Osteocyte (in vitro differentiated cells): ENCODE results near the gene STRADB. TPM values are rescaled to one million over a fixed set of nuclear protein-coding genes. Genes with fewer than 3 reads are reported as not detected.
A peak's percentile ranks its signal among the peaks of the same experiment; 100 is the strongest.
"Not testable (repeated sequence)": the region's sequence is repeated elsewhere in the genome, so short reads cannot be mapped to it uniquely, and the experiment has no call there.

Experiments used
- DNase-seq: peaks from one replicate; pipeline ENCODE4 v3.0.0; 2021; ENCODE audit warnings: mixed read lengths; ENCODE audit not compliant: unreplicated experiment; ENCODE audit errors: extremely low spot score
- H3K27ac Mint-ChIP-seq: one replicate; pipeline ENCODE4 v1.8.0; 2021; ENCODE audit warnings: mild to moderate bottlenecking, mixed read lengths; ENCODE audit not compliant: unreplicated experiment
- H3K27me3 Mint-ChIP-seq: one replicate; pipeline ENCODE4 v1.8.0; 2021; ENCODE audit warnings: mixed read lengths; ENCODE audit not compliant: unreplicated experiment
- H3K36me3 Mint-ChIP-seq: one replicate; pipeline ENCODE4 v1.8.0; 2021; ENCODE audit warnings: mixed read lengths; ENCODE audit not compliant: unreplicated experiment
- H3K4me1 Mint-ChIP-seq: one replicate; pipeline ENCODE4 v1.8.0; 2021; ENCODE audit warnings: mixed read lengths; ENCODE audit not compliant: unreplicated experiment
- H3K4me3 Mint-ChIP-seq: one replicate; pipeline ENCODE4 v1.8.0; 2021; ENCODE audit warnings: mild to moderate bottlenecking, moderate library complexity, mixed read lengths; ENCODE audit not compliant: unreplicated experiment
- H3K9me3 Mint-ChIP-seq: one replicate; pipeline ENCODE4 v1.8.0; 2021; ENCODE audit warnings: mixed read lengths; ENCODE audit not compliant: unreplicated experiment
- total RNA-seq: library from RNA; stranded (reverse); gene quantifications from 2 replicates; pipeline ENCODE4 v1.2.1, GENCODE V29; 2021
- TF ChIP-seq, protein P1 (sequence below): fragments of 200-600 bp; sonication (generic); IDR thresholded peaks from 2 replicates; pipeline ENCODE4 v1.5.0; 2021; ENCODE audit warnings: antibody characterized with exemption, mild to moderate bottlenecking, moderate library complexity

The STRADB gene
- total RNA-seq, 1 donor from 2014 or later = 18.5 TPM

DNA sequence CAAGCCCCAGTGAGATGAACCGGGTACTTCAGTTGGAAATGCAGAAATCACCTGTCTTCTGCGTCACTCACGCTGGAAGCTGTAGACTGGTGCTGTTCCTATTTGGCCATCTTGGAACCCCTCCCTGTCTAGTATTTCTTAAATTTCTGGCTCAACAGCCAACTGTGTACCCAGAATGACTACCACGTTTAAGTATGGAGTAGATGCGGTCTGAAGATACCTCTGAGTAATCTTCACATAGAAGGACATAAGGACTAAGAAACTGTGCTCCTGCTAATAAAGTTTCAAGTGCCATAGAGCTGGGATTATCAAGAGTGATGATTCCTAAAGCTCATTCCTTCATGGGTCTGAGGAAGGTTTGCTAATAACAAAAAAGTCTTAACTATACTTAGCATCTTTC, 20.7 kb upstream of the STRADB start:
- Mint-ChIP-seq H3K27ac (no peak overlapping the region), H3K4me3 (no peak overlapping the region), H3K36me3 (peaks cover 15% of the 10 kb centered on the region), H3K27me3 (no peaks in the 10 kb centered on the region), H3K4me1 (peaks cover 27% of the 10 kb centered on the region), H3K9me3 (peaks cover 4% of the 10 kb centered on the region)
- TF ChIP-seq, protein P1, sequence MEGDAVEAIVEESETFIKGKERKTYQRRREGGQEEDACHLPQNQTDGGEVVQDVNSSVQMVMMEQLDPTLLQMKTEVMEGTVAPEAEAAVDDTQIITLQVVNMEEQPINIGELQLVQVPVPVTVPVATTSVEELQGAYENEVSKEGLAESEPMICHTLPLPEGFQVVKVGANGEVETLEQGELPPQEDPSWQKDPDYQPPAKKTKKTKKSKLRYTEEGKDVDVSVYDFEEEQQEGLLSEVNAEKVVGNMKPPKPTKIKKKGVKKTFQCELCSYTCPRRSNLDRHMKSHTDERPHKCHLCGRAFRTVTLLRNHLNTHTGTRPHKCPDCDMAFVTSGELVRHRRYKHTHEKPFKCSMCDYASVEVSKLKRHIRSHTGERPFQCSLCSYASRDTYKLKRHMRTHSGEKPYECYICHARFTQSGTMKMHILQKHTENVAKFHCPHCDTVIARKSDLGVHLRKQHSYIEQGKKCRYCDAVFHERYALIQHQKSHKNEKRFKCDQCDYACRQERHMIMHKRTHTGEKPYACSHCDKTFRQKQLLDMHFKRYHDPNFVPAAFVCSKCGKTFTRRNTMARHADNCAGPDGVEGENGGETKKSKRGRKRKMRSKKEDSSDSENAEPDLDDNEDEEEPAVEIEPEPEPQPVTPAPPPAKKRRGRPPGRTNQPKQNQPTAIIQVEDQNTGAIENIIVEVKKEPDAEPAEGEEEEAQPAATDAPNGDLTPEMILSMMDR = no peak
- no peak for DNase-seq

DNA sequence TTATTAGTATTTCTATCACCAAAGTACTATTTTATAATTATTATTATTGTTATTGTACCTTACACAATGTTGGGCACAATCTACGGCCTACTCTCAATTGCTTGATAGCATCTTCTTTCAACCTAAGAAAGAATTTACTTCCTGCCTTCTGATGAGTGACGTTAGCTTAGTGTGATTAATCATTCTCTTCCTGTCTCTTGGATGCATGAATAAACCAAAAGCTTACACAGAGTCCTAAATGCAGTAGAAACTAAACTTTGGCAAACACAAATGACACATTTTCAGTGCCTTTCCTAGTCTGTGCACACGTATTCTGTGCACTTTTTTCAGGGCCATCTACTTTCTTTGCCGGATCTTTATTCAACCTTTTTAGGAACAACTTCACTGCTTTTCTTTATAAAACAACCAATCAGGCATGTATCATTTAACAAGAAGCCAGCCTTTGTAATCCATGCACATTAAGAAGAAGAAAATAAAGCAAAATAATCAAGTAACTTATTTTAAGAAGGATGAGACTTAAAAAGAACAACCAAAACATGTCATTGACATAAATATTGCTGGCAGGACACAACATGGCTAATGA, 19.4 kb upstream of the STRADB start:
- Mint-ChIP-seq H3K27me3 (no peaks in the 10 kb centered on the region), H3K27ac (peak overlapping the region; percentile 68)

DNA sequence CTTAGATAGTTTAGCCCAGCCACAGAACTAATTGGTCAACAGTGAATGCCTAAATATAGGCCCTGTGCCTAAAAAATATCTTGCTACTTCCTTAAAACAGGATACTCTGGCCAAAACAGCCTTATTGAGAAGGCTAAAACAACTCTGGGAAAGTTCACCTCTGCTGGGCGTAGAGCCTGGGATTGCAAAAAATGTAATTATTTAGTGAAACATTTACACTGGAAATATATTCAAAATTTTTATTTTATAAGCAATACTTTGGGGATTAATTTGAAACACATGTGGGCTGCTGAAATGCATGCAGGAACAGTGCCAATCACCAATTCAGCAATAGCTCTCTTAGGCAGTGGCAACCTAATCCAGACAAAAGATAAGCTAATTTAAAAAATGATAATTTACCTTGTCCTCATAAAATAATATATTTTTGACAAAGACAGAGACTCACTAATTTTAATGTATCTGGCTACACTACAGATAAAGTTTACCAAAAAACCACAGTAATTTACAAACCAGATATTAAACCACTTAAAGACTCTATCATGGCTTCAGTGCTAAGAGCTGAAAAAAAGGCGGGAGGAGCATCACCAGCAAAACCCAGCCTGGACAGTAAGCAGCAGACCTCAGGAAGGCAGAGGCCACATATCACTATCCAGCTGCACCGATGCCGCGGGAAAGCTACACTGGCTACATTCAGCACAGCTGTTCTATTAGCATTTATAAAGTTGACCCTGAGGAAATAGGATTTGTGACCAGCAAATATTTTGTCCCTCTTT, 18.7 kb upstream of the STRADB start:
- Mint-ChIP-seq H3K27me3 (no peaks in the 10 kb centered on the region), H3K27ac (peak overlapping the region; percentile 68), H3K9me3 (peaks cover 4% of the 10 kb centered on the region), H3K4me3 (no peak overlapping the region), H3K36me3 (peaks cover 15% of the 10 kb centered on the region), H3K4me1 (peaks cover 31% of the 10 kb centered on the region)
- no peak for DNase-seq
- TF ChIP-seq, protein P1 = no peak

More for the DNA sequence above, 19.4 kb upstream of the STRADB start:
- Mint-ChIP-seq H3K9me3 (peaks cover 4% of the 10 kb centered on the region), H3K36me3 (peaks cover 15% of the 10 kb centered on the region), H3K4me3 (no peak overlapping the region), H3K4me1 (peaks cover 31% of the 10 kb centered on the region)
- TF ChIP-seq, protein P1 = no peak
- DNase-seq = no peak

DNA sequence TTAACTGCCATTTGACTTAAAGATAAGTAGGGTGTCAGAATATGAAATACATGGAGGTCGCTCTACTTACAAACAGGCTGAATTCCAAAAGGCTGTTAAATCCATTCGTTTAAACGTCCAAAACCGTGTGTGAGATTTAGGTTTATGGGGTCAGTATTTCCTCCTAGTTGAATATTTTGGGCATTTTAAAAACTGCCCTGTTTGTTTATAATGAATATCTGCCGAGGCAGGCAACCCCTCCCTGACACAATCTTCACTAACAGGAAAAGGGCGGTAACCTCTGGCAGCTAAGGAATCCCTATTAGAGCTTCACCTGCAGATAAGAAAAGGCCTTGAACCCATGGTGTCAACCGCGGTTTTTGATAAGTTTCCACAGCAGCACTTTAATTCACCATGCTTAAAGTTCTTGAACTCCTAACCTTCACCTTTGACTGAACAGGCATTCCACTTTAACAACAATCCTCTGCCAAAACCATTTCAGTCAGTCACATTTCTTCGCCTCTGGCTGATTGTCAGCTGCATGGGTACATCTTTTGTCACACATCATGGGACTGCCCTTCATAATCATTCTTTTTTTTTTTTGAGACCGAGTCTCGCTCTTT, 18.0 kb upstream of the STRADB start:
- Mint-ChIP-seq H3K4me1 (peaks cover 31% of the 10 kb centered on the region), H3K9me3 (peaks cover 4% of the 10 kb centered on the region), H3K36me3 (peaks cover 15% of the 10 kb centered on the region), H3K27ac (no peak overlapping the region), H3K4me3 (no peak overlapping the region), H3K27me3 (no peaks in the 10 kb centered on the region)
- TF ChIP-seq, protein P1 = no peak
- DNase-seq = no peak

DNA sequence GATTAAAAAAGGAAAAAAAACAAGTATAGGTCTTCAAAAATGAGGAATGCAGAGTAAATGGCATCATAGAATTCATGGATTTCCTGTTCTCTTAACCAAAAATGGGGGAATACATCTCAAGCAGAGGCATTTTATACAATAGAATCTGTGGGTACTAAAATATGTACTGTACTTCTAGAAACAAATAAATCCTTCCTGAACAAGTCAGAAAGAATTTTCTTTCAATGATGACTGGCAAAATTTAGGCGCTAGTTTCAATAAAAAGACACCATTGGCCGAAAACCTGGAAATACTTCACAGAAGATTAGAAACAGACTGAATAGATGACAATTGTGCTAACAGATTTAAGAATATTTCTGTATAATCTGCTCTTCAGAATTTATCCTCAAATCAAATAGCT, 15.4 kb upstream of the STRADB start:
- Mint-ChIP-seq H3K27me3 (no peaks in the 10 kb centered on the region), H3K4me1 (peaks cover 31% of the 10 kb centered on the region), H3K36me3 (peaks cover 3% of the 10 kb centered on the region), H3K4me3 (no peak overlapping the region), H3K9me3 (no peaks in the 10 kb centered on the region), H3K27ac (peak overlapping the region; percentile 29)
- DNase-seq = no peak
- TF ChIP-seq, protein P1 = no peak

DNA sequence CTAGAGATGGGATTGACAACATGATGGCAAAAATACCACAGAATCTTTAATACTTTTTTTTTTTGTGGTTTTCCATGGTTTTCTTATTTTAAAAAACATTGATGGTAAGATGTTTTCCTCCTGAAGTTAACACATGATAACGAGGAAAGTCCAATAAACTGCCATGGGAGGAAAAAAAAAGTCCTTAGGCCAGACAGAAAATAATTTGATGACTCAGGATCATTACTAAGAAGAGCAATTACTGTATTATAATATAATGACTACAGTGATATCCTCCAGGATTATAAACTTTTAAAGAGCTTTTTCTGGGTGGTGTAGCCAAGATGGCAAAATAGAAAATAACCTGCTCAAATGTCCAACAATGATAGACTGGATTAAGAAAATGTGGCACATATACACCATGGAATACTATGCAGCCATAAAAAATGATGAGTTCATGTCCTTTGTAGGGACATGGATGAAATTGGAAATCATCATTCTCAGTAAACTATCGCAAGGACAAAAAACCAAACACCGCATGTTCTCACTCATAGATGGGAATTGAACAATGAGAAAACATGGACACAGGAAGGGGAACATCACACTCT, 12.1 kb upstream of the STRADB start:
- DNase-seq, H3K4me1 Mint-ChIP-seq, H3K4me3 Mint-ChIP-seq, H3K9me3 Mint-ChIP-seq, H3K36me3 Mint-ChIP-seq, H3K27me3 Mint-ChIP-seq, H3K27ac Mint-ChIP-seq: not testable (repeated sequence)
